NCI-H2171 (cell line): ENCODE results near the gene NCOA5.

Experiments used
- DNase-seq: peaks from one replicate; lab custom pipeline; 2025; lab: John Stamatoyannopoulos, UW

The NCOA5 gene

GRCh38 chr20:46013829-46014516 lies 75.8 kb downstream of the NCOA5 start:
- peak; percentile 88 for DNase-seq

GRCh38 chr20:46013322-46013828 lies 76.4 kb downstream of the NCOA5 start:
- no peak for DNase-seq

DNA sequence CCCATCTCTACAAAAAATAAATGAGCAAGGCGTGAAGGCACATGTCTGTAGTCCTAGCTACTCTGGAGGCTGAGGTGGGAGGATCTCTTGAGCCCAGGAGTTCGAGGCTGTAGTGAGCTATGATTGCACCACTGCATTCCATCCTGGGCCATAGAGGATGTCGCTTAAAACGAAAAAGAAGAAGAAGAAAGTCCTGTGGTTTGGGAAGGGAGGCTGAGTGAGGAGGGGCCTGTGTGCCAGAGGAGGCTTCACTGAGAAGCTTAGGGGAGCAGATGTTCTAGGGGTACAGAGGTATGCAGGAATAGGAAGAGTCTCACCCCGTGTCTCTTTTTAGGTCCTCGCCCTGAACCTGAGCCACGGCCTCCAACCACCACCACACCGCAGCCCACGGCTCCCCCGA lies 76.8 kb downstream of the NCOA5 start:
- no peak for DNase-seq

DNA sequence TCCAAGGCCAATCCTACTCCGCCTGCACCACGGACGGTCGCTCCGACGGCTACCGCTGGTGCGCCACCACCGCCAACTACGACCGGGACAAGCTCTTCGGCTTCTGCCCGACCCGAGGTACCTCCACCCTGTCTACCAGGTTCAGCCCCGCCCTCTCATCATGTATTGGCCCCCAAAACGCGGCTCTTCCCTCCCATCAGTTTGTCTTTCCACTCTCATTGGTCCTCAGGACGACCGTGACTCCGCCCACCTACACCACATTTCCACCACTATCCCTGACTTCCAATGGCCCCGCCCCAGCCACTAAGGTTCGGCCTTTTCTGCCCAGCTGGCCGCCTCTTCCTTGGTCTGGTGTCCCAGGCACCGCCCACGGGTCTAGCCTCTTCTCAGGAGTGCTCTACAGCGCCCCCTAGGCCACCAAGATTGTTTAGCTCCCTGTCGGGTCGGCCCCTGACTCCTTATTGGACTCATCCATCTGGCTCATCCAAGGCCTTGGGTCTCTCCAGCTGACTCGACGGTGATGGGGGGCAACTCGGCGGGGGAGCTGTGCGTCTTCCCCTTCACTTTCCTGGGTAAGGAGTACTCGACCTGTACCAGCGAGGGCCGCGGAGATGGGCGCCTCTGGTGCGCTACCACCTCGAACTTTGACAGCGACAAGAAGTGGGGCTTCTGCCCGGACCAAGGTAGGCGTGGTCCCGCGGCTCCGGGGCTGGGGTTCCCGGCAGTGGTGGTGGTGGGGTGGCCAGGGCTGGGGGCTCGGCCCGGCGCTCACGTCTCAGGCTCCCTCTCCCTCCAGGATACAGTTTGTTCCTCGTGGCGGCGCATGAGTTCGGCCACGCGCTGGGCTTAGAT lies 77.9 kb downstream of the NCOA5 start:
- no peak for DNase-seq
